K562 (cell line): ENCODE results near the gene IRAK3. TPM values are rescaled to one million over a fixed set of nuclear protein-coding genes. Genes with fewer than 3 reads are reported as not detected.

Experiments used
- ATAC-seq: fragments of 200-7000 bp; cut with Tn5 transposase; 3 replicates; pipeline ENCODE4 v1.9.1; 2020; ENCODE audit warnings: moderate library complexity
- BruUV-seq: library from RNA; stranded (reverse); fragments of 400-500 nt; replicated peaks from 2 replicates; lab custom pipeline; 2021; lab: Mats Ljungman, UMichigan
- CTCF ChIA-PET: fragments of 300-600 bp; formaldehyde crosslinking; extraction: SDS; loops from one replicate; lab custom pipeline; 2021; ENCODE audit warnings: low intra/inter-chr PET ratio; lab: Yijun Ruan, JAX
- POLR2A ChIA-PET: fragments of 300-600, 350-650 bp; sonication (Branson Sonifier 250); formaldehyde crosslinking; extraction: SDS; loops from one replicate; lab custom pipeline; 2021; ENCODE audit warnings: antibody characterized with exemption, inconsistent platforms; lab: Yijun Ruan, JAX
- DNase-seq, 4 experiments: peaks; one replicate each; pipeline versions ENCODE4 v3.0.0 to v3.0.0-alpha.2; 2011 to 2018; ENCODE audit warnings: low spot score in 3 of 4, mixed read lengths in 3 of 4; ENCODE audit errors: extremely low read depth in 1 of 4
- FAIRE-seq: peaks from 2 replicates; lab custom pipeline; 2011; peaks lifted over from hg19 to GRCh38; lab: Jason Lieb, UNC
- H2AFZ ChIP-seq: 2 replicates; pipeline ENCODE4 v1.6.0; 2011; ENCODE audit warnings: low read depth, low read length, control low read depth, inconsistent platforms
- H3K27ac ChIP-seq: fragments of 200-600 bp; 3 replicates; pipeline ENCODE4 v1.8.0; 2011; ENCODE audit warnings: low read depth, mild to moderate bottlenecking, control low read depth, inconsistent platforms, low read length, moderate library complexity, mixed read lengths; ENCODE audit errors: extremely low read depth
- H3K27me3 ChIP-seq, 2 experiments: fragments of 300-600 bp in 1 of 2; 2 replicates in 1 of 2; 3 replicates in 1 of 2; pipeline versions ENCODE4 v1.6.0 to v1.8.0; 2011; ENCODE audit warnings: inconsistent platforms in 2 of 2, low read length in 2 of 2, mild to moderate bottlenecking in 1 of 2, mixed read lengths in 1 of 2, moderate library complexity in 1 of 2; ENCODE audit not compliant: control insufficient read depth in 2 of 2, insufficient read depth in 2 of 2
- H3K36me3 ChIP-seq: fragments of 300-600 bp; 3 replicates; pipeline ENCODE4 v1.8.0; 2011; ENCODE audit warnings: mild to moderate bottlenecking, low read length, inconsistent platforms; ENCODE audit not compliant: control insufficient read depth, insufficient read depth
- H3K4me1 ChIP-seq, 2 experiments: fragments of 200-600 bp in 1 of 2; replicated peaks in 1 of 2; 2 replicates in 1 of 2; 3 replicates in 1 of 2; pipeline versions ENCODE4 v1.5.1 to v1.8.0; 2011; ENCODE audit warnings: inconsistent platforms in 2 of 2, low read length in 2 of 2, mild to moderate bottlenecking in 1 of 2, mixed read lengths in 1 of 2, moderate library complexity in 1 of 2; ENCODE audit not compliant: control insufficient read depth in 2 of 2, insufficient read depth in 2 of 2
- H3K4me2 ChIP-seq: 2 replicates; pipeline ENCODE4 v1.6.1; 2011; ENCODE audit warnings: low read length, control low read depth, inconsistent platforms, mixed read lengths; ENCODE audit not compliant: insufficient read depth
- H3K4me3 ChIP-seq: fragments of 200-600 bp; sonication (generic), shearing (Covaris generic); 2 replicates; pipeline ENCODE4 v1.5.1; 2016; ENCODE audit warnings: control low read depth, inconsistent platforms
- H3K79me2 ChIP-seq: fragments of 200-600 bp; 3 replicates; pipeline ENCODE4 v1.8.0; 2011; ENCODE audit warnings: low read length, inconsistent platforms; ENCODE audit not compliant: control insufficient read depth, insufficient read depth
- H3K9ac ChIP-seq, 2 experiments: 2 replicates each; pipeline versions ENCODE4 v1.6.0 to v1.6.1; 2011; ENCODE audit warnings: low read depth in 2 of 2, low read length in 2 of 2, control low read depth in 1 of 2, inconsistent platforms in 1 of 2, mild to moderate bottlenecking in 1 of 2, mixed read lengths in 1 of 2; ENCODE audit not compliant: insufficient read depth in 1 of 2
- H3K9me1 ChIP-seq: one replicate; pipeline ENCODE4 v1.6.0; 2011; ENCODE audit warnings: inconsistent platforms, mild to moderate bottlenecking, low read length, moderate library complexity; ENCODE audit not compliant: control insufficient read depth, insufficient read depth
- H3K9me3 ChIP-seq: replicated peaks from 2 replicates; pipeline ENCODE4 v1.5.1; 2011; ENCODE audit warnings: low read depth, low read length, inconsistent platforms; ENCODE audit not compliant: control insufficient read depth, insufficient read depth
- H4K20me1 ChIP-seq: replicated peaks from 2 replicates; pipeline ENCODE4 v1.6.1; 2011; ENCODE audit warnings: low read length, inconsistent platforms, mixed read lengths; ENCODE audit not compliant: control insufficient read depth, insufficient read depth
- ARHGAP35 ChIP-seq: fragments of 450-650 bp; IDR thresholded peaks from 2 replicates; pipeline ENCODE4 v1.6.1; 2018; ENCODE audit not compliant: partially characterized antibody
- BCLAF1 ChIP-seq, 2 experiments: fragments of 450-650 bp in 1 of 2; IDR thresholded peaks; 2 replicates each; pipeline ENCODE4 v1.6.1; 2011 to 2017; ENCODE audit warnings: low read depth in 2 of 2, antibody characterized with exemption in 1 of 2, borderline replicate concordance in 1 of 2, low read length in 1 of 2, mild to moderate bottlenecking in 1 of 2, mixed read lengths in 1 of 2; ENCODE audit not compliant: control insufficient read depth in 1 of 2
- CBFA2T3 ChIP-seq: fragments of 450-650 bp; IDR thresholded peaks from 2 replicates; pipeline ENCODE4 v1.6.1; 2017
- CHD2 ChIP-seq: IDR thresholded peaks from 2 replicates; pipeline ENCODE4 v1.6.1; 2011; ENCODE audit warnings: low read depth, low read length
- CLOCK ChIP-seq: fragments of 250-450 bp; sonication (Bioruptor Pico); IDR thresholded peaks from 2 replicates; pipeline ENCODE4 v1.4.0; 2020; ENCODE audit warnings: mild to moderate bottlenecking, moderate library complexity, borderline replicate concordance
- GTF2A2 ChIP-seq: IDR thresholded peaks from 2 replicates; pipeline ENCODE4 v1.6.1; 2016; ENCODE audit warnings: mild to moderate bottlenecking, missing genetic modification characterization, missing compliant biosample characterization
- IRF2 ChIP-seq: sonication (generic); formaldehyde crosslinking; IDR thresholded peaks from 2 replicates; pipeline ENCODE4 v1.8.1; 2022; ENCODE audit warnings: mild to moderate bottlenecking, missing genetic modification reagents
- PML ChIP-seq: IDR thresholded peaks from 2 replicates; pipeline ENCODE4 v1.6.1; 2012; ENCODE audit warnings: low read length, inconsistent platforms
- ZNF318 ChIP-seq, 2 experiments: fragments of 450-650 bp; IDR thresholded peaks; 2 replicates each; pipeline ENCODE4 v1.6.1; 2016; ENCODE audit warnings: mild to moderate bottlenecking in 2 of 2, borderline replicate concordance in 1 of 2, low read depth in 1 of 2, moderate library complexity in 1 of 2
- in situ Hi-C: fragments of 300-500 bp; cut with MboI; formaldehyde crosslinking; loops from 4 replicates; pipeline ENCODE4 v1.15.0; 2018; ENCODE audit warnings: inconsistent platforms, mixed read lengths
- intact Hi-C: fragments of 100-400 bp; cut with micrococcal nuclease; formaldehyde crosslinking; loops from 2 replicates; pipeline ENCODE4 v1.14.2; 2022
- polyA plus RNA-seq, 8 experiments: library from polyadenylated mRNA; depleted of rRNA in 4 of 8; stranded (reverse) in 5 of 8; unstranded in 3 of 8; fragments of >200 nt; fragmentation: Nextera tagmentation in 2 of 8; fragmentation: Illumina TruSeq in 1 of 8; extraction: Ambion mirVana in 2 of 8; extraction: Trizol in 1 of 8; gene quantifications; 2 replicates each; pipeline versions ENCODE4 v1.2.1 to v1.2.3, GENCODE V29; 2011 to 2014; ENCODE audit warnings: inconsistent platforms in 1 of 8, missing spikeins in 1 of 8
- total RNA-seq, 7 experiments: library from RNA; depleted of rRNA in 6 of 7; stranded (reverse); fragments of >200 nt in 6 of 7; fragmentation: Illumina TruSeq in 2 of 7; extraction: Trizol in 2 of 7; gene quantifications; 2 replicates each; pipeline versions ENCODE4 v1.2.1 to v1.2.3, GENCODE V29; 2011 to 2021; ENCODE audit warnings: low replicate concordance in 1 of 7

IRAK3 gene
- total and polyA plus RNA-seq, 9 of the 15 experiments (the other 6 are each of a cell fraction or from before 2014, with no cell fraction given) = 0.06 to 0.09 (median 0.07) TPM; not detected in 6

GRCh38 chr12:66142826-66143225, 46.2 kb upstream of the IRAK3 start:
- H3K27me3 ChIP-seq = no peaks in the 10 kb centered on the region
- POLR2A ChIA-PET = no interaction called here
- no peak for ATAC-seq
- in situ Hi-C loops = no loop called here
- H3K27ac ChIP-seq = no peak overlapping the region
- CTCF ChIA-PET = no interaction called here
- no peak for DNase-seq
- intact Hi-C loops = no loop called here
- H2AFZ ChIP-seq = no peak overlapping the region
- H3K36me3 ChIP-seq = peaks cover 20% of the 10 kb centered on the region
- FAIRE-seq = no peak
- BruUV-seq = no TSS peak
- no peak overlapping the region for H3K4me2 ChIP-seq
- no peaks in the 10 kb centered on the region for H4K20me1 ChIP-seq
- no peak overlapping the region for H3K4me3 ChIP-seq
- no peaks in the 10 kb centered on the region for H3K4me1 ChIP-seq
- H3K9me1 ChIP-seq = no peaks in the 10 kb centered on the region
- H3K9ac ChIP-seq = no peak overlapping the region
- H3K79me2 ChIP-seq = no peaks in the 10 kb centered on the region
- peaks cover 13% of the 10 kb centered on the region for H3K9me3 ChIP-seq
- no peak for TF ChIP-seq ARHGAP35
- no peak for TF ChIP-seq GTF2A2 (tag)
- no peak for TF ChIP-seq CHD2
- no peak for TF ChIP-seq BCLAF1 (IDR thresholded peaks at IDR 0.05; ENCODE audit: borderline replicate concordance in 1 of 2, control insufficient read depth in 1 of 2, low read depth in 2 of 2, low read length in 1 of 2)
- TF ChIP-seq ZNF318 (IDR thresholded peaks at IDR 0.05; ENCODE audit: borderline replicate concordance in 1 of 2, low read depth in 1 of 2) = no peak
- no peak for TF ChIP-seq CLOCK (CRISPR knock-in tag)
- no peak for TF ChIP-seq PML
- TF ChIP-seq IRF2 (CRISPR knock-in tag) = no peak
- TF ChIP-seq CBFA2T3 = no peak
